Hematopoietic multipotent progenitor cell treated with erythropoietin and hydrocortisone succinate and interleukin-3 and kit ligand, for 15 days (in vitro differentiated cells): ENCODE measurements around the gene COX7A2L.
"Not testable (repeated sequence)": the region's sequence is repeated elsewhere in the genome, so short reads cannot be mapped to it uniquely, and the experiment has no call there.

Experiments
- DNase-seq: peaks from one replicate; pipeline ENCODE4 v3.0.0-alpha.2; 2015; ENCODE audit warnings: low spot score

Gene COX7A2L

DNA sequence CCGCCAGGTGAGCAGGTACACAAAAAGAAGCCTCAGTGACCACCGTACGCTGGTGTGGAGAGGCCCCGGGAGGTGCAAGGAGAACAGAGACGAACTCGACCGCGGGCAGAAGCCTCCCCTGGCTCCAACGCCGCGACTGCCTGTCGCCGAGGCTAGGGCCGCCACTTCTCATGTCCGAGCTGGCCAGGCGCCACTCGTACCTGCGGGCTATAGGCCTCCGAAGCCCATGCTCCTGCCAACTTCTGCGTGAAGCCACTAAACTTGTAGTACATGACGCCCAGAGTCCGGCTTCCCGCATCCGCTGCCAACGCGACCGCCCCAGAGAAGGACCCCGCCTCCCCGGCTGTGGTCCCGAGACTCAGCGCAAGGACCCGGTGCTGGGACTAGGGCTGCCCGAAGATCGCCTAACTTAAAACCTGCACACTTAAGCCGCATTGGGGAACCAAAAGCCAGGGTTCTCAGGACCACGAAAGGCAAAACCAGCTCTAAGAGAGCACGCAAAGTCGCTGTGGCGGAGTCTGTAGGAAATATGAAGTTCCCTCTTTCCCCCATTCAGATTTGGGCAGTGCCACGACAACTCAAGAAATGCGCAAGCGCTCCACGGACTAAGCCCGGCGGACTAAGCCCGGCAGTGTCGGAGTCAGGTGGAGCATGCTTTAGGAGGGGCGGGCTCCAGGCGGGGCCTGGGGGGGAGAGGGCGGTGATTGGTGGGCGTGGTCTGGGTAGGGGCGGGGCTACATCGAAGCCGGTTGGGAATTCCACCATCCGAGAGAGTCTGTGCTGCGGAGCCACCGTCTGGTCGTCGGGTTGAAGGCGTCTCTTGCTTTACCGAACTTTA lies at the start of gene COX7A2L:
COX7A2L (minus strand) TSS at position 328 of the 838 bp plus-strand sequence; CDS start at position 272, 56 bp downstream.
- peak; percentile 96 for DNase-seq

DNA sequence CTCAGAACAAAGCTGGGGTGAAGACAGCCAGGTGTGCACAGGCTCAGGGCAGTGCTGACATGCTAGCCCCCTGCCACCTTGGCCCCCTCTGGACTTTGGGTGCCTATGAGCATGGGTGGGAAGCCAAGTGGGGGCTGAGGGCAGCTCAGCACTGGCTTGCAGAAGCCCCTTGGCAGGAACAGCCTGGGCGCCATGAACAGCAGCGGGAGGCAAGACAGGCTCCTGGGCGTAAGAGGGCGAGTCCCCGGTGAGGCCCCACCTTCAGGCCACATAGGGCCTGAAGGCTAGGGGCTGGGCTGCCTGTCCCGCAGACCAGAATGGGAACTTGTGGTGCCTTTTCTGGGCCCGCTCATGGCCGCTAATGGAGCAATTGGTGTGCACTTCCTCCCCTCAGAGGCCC lies 47.0 kb upstream of the COX7A2L start:
- no peak for DNase-seq

- no peak for DNase-seq
Measured at GRCh38 chr2:42407476-42407875, 46.5 kb upstream of the COX7A2L start.

DNA sequence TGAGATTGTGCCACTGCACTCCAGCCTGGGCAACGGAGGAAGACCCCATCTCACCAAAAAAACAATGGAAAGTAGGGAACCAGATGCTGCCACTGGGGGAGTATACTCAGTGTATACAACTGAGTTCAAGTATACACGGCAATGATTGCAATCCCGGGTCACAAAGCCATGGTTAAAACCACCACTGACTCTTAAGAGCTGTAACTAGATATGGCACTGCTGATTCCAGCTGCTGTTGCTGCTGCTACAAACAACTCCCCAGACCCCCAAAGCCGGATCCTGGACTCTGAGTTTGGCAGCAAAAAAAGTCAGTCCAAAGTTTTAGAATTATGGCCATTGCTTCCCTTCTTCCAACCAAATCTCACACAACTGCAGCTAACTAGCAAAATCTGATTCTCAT lies 43.7 kb upstream of the COX7A2L start:
- no peak for DNase-seq

DNA sequence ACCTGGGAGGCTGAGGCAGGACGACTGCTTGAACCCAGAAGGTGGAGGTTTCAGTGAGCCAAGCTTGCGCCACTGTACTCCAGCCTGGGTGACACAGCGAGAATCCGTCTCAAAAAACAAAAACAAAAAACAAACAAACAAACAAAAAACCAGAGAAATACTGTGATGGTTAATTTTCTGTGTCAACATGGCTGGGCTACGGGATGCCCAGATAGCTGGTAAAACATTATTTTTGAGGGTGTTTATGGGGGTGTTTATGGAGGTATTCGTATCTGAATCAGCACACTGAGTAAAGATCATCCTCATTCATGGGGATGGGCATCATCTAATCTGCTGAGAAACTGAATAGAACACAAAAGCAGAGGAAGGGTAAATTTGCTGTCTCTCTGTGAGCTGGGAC lies 40.8 kb upstream of the COX7A2L start:
- DNase-seq, result no peak

DNA sequence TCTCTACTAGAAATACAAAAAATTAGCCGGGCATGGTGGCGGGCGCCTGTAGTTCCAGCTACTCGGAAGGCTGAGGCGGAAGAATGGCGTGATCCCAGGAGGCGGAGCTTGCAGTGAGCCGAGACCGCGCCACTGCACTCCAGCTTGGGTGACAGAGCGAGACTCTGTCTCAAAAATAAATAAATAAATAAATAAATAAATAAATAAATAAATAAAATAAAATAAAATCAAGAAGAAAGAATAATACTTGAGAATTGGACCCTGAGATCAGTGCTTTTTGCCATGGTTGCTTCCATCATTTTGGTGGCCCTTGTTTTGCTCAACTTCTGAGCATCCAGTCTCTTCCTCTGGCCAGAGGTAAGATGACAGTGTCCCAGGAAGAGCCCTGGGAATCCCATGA lies 37.0 kb upstream of the COX7A2L start:
- not testable (repeated sequence) for DNase-seq

DNA sequence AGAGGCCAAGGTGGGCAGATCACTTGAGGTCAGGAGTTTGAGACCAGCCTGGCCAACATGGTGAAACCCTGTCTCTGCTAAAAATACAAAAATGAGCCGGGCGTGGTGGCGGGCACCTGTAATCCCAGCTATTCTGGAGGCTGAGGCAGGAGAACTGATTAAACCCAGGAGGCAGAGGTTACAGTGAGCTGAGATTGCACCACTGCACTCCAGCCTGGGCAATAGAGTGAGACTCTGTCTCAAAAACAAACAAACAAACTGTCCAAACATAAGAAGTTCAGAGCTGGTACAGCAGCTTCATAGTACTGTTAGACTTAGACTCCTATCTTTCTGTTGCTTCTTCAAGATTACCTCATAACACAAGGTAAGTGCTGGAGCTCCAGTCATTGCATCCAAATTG lies 32.3 kb upstream of the COX7A2L start:
- not testable (repeated sequence) for DNase-seq

- no peak for DNase-seq
Measured at GRCh38 chr2:42392191-42392590, 31.2 kb upstream of the COX7A2L start.

GRCh38 chr2:42390401-42390969 lies 29.5 kb upstream of the COX7A2L start:
- no peak for DNase-seq

DNA sequence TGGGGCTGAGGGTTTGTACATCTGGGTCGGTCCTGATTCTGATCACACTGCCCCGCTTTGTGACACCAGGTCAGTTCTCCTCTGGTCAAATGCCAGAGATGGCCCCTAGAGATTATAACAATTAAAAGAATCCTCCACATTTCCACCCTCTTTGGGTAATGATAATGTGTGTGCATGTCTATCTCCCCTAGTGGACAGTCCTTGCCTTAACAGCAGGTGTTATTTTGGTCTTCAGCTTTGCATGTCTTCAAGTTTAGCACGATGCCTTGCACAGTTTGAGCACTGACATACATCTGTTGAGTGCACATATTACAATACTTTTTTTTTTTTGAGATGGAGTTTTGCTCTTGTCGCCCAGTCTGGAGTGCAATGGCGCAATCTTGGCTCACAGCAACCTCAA lies 25.7 kb upstream of the COX7A2L start:
- no peak for DNase-seq

- DNase-seq, result no peak
Measured at GRCh38 chr2:42385225-42385624, 24.2 kb upstream of the COX7A2L start.

- DNase-seq, result no peak
Measured at GRCh38 chr2:42383855-42384530, 23.0 kb upstream of the COX7A2L start.

DNA sequence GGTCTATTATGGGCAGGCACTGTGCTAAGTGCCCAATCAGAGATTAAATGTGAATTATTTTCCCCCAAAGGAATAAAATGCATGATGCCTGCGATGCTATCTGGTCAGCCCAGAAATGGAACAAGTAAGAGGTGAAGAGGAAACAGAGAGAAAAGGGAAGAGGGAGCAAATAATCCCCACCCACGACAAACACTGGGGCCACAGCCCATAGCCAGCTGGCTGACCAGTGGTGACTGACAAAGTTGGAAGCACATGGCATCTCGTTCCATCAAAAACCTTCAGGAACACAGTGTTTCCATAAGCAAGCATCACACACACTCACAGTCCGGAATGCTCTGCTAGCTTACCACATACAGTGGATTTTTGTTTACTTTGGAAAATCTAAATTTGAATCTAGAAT lies 21.1 kb upstream of the COX7A2L start:
- DNase-seq, result no peak

DNA sequence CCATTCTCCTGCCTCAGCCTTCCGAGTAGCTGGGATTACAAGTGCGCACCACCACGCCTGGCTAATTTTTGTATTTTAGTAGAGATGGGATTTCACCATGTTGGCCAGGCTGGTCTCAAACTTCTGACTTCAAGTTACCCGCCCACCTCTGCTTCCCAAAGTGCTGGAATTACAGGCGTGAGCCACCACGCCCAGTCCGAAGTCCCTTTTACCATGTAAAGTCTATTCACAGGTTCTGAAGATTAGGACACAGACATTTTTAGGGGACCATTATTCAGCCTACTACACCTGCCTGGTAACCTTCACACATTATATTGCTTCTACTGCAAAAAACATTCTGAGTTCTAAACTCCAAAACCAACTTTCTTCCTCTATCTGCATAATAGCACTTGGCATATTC lies 19.0 kb upstream of the COX7A2L start:
- not testable (repeated sequence) for DNase-seq

GRCh38 chr2:42378415-42378814 lies 17.4 kb upstream of the COX7A2L start:
- no peak for DNase-seq

DNA sequence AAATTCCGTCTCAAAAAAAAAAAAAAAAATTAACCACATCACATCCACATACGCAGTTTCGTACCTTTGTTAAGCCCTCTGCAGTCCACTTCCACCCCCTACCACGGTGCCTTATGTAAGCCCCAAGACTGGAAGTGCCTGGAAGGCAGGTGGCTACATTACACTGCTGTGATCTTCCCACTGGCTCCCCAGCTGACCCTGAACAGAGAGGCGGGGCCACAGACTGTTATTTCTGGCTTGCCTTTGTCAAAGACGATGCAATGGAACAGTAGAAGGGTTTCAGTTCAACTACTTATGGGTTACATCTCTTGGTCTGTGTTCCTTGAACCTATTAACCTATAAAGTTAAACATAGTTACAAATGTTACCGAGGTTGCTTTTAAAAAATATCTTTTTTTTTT lies 15.7 kb upstream of the COX7A2L start:
- DNase-seq, result no peak

DNA sequence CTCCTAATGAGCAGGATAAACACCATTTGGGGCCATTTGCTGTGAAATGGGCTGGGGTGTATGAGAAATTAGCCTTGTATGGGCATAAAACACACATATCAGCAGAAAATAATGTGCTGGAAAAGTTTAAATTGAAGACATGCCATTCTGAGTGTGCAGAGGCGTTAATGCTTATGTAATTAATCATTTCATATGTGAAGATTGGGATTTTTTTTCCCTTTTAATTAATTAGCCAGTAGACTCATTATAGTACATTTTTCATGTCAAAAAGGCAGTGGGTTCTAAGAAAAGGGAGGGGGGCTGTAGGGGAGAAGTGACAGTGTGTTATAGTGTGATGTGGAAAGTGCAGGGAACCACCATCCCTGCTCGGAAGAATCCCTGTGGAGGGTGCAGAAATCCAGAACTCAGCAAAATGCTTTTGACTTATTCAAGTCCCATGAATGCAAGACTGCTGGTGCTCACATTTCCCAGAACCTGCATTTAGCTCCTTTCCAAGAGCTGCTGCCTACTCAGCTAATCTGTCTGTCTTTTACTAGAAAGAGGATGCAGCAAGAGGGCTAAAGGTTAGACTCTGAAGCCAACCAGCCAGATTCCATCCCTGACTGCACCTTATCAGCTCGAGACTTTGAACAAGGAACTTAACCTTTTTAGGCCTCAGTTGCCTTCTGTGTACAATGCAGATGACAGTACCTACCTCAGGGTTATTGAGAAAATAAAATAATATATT lies 11.6 kb upstream of the COX7A2L start:
- no peak for DNase-seq

DNA sequence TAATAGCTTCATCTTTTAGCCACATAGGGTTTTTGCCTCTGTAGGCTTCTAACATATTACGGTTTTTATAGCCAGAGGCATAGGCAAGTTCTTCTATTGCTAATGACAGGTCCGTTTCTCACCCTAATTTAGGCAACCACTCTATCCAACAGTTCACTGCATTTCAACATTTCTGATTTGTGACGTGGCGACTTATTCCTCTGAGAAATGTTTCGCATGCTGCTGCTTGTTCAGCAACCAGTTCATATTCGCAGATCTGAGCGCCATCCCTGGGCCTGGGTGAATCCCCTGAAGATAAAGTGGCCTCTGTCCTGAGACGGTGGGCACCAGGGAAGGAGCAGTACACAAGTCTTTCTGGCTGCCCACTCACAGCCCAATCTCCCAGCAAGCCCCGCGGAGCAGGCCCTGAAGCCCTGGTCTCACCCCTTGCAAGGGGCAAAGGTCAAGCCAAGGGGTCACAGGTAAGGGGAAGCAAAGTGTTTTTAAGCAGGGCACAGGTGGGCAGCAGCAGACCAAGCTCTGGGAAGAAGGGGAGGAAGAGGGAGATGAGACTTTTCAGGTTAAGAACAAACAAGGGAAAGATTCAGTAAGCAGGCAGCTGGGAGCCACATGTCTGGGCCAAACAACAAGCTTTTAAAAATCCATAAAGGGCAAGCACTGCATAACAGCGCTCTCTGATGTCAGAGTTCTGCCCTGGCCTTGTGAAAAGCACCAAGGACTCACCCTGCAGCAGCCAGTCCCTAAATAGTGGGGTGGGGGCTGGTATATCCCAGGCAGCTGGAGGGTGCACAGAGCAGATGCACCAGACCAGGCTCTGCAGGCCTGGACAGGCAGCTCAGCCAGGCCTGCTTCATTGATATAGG lies 10.8 kb upstream of the COX7A2L start:
- DNase-seq, result no peak

GRCh38 chr2:42369532-42370229 lies 8.7 kb upstream of the COX7A2L start:
- DNase-seq, result no peak

DNA sequence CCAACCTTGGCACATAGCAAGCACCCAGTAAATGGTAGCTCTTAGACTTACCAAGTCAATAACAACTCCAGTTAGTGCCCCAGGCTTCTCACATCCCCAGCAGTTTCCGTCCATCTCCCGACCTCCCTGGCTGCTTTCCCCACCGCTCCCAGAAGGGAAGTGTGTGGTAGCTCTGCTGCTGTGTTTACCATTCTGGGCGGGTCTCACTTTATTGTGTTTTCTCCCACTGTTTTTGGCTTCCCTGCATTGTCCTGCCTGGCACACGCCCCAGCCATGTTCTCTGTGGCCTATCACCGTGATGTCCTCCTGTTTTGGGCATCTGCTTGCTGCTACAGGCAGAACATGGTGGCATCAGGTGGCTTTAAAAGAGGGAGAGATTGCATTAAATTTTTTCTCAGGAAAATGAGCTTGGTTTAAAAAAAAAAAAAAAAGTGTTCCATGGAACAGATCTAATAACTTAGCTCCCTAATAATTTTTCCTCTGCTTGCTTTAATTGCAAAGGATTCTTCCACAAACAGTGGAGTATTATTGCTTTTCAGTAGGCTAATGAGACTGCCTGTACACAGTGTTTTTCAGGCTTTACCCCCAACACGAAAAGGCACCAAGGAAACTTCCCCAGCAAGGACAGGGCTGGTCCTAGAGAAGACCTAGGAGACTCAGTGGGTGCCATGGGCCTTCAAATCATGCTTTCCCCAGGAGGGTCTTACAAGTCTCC lies 8.0 kb upstream of the COX7A2L start:
- DNase-seq, result no peak
